K562 (cell line): ENCODE results near the gene EXOC4. TPM values are rescaled to one million over a fixed set of nuclear protein-coding genes. Genes with fewer than 3 reads are reported as not detected.

ENCODE experiments used
- BRD4 ChIP-seq: fragments of 200-600 bp; sonication (generic); IDR thresholded peaks from 2 replicates; pipeline ENCODE4 v1.6.1; 2017; ENCODE audit warnings: inconsistent platforms
- CEBPB ChIP-seq: fragments of 450-650 bp; IDR thresholded peaks from 2 replicates; pipeline ENCODE4 v1.6.1; 2016; ENCODE audit warnings: missing genetic modification characterization, missing compliant biosample characterization
- CHAMP1 ChIP-seq: fragments of 450-650 bp; IDR thresholded peaks from 2 replicates; pipeline ENCODE4 v1.6.1; 2016; ENCODE audit warnings: mild to moderate bottlenecking
- ELK3 ChIP-seq: fragments of 450-650 bp; formaldehyde crosslinking; IDR thresholded peaks from 2 replicates; pipeline ENCODE4 v1.4.0; 2020; ENCODE audit warnings: mild to moderate bottlenecking
- FOXA3 ChIP-seq, 2 experiments: fragments of 450-650 bp in 1 of 2; sonication (generic) in 1 of 2; formaldehyde crosslinking; IDR thresholded peaks in 1 of 2; conservative IDR thresholded peaks in 1 of 2; 2 replicates each; pipeline versions ENCODE4 v1.4.0 to v1.8.0; 2020 to 2022; ENCODE audit warnings: mild to moderate bottlenecking in 2 of 2, missing genetic modification reagents in 1 of 2
- KHSRP ChIP-seq: fragments of 450-650 bp; IDR thresholded peaks from 2 replicates; pipeline ENCODE4 v1.6.1; 2017
- MXD1 ChIP-seq: fragments of 250-450 bp; sonication (Bioruptor Pico); IDR thresholded peaks from 2 replicates; pipeline ENCODE4 v1.8.0; 2021; ENCODE audit warnings: borderline replicate concordance, mild to moderate bottlenecking, moderate library complexity; ENCODE audit not compliant: poor library complexity, severe bottlenecking
- POLR2G ChIP-seq: fragments of 200-400 bp; formaldehyde crosslinking; IDR thresholded peaks from 2 replicates; pipeline ENCODE4 v1.6.1; 2017; ENCODE audit warnings: low read depth, mild to moderate bottlenecking, antibody characterized with exemption, low read length, moderate library complexity
- PTBP1 ChIP-seq: fragments of 200-400 bp; formaldehyde crosslinking; IDR thresholded peaks from 2 replicates; pipeline ENCODE4 v1.6.1; 2017; ENCODE audit warnings: low read depth, low read length
- RB1 ChIP-seq: fragments of 450-650 bp; IDR thresholded peaks from 2 replicates; pipeline ENCODE4 v1.6.1; 2017; ENCODE audit warnings: low read depth, mild to moderate bottlenecking
- RBM25 ChIP-seq: fragments of 200-400 bp; formaldehyde crosslinking; IDR thresholded peaks from 2 replicates; pipeline ENCODE4 v1.6.1; 2018; ENCODE audit warnings: low read length, low read depth, moderate library complexity; ENCODE audit not compliant: severe bottlenecking
- SIN3B ChIP-seq: fragments of 450-650 bp; IDR thresholded peaks from 2 replicates; pipeline ENCODE4 v1.6.1; 2017; ENCODE audit warnings: low read depth, mild to moderate bottlenecking, moderate library complexity
- SMARCE1 ChIP-seq: fragments of 450-650 bp; IDR thresholded peaks from 2 replicates; pipeline ENCODE4 v1.7.1; 2016; ENCODE audit warnings: mild to moderate bottlenecking
- TEAD4 ChIP-seq, 2 experiments: sonication (generic) in 1 of 2; formaldehyde crosslinking in 1 of 2; IDR thresholded peaks; 2 replicates each; pipeline versions ENCODE4 v1.6.1 to v1.8.0; 2012 to 2022; ENCODE audit warnings: borderline replicate concordance in 1 of 2, inconsistent platforms in 1 of 2, low read length in 1 of 2, mild to moderate bottlenecking in 1 of 2, missing genetic modification reagents in 1 of 2
- THRA ChIP-seq: fragments of 450-650 bp; IDR thresholded peaks from 2 replicates; pipeline ENCODE4 v1.6.1; 2017; ENCODE audit warnings: mild to moderate bottlenecking, moderate library complexity
- U2AF2 ChIP-seq: fragments of 200-400 bp; formaldehyde crosslinking; optimal IDR thresholded peaks from 2 replicates; pipeline ENCODE3; 2017; ENCODE audit warnings: low read depth, mild to moderate bottlenecking, low read length
- YBX1 ChIP-seq: fragments of 450-650 bp; IDR thresholded peaks from 2 replicates; pipeline ENCODE4 v1.7.1; 2016; ENCODE audit warnings: mild to moderate bottlenecking
- ZHX1 ChIP-seq: fragments of 150-350 bp; conservative IDR thresholded peaks from 2 replicates; pipeline ENCODE4 v1.6.1; 2014; ENCODE audit warnings: low read length
- ZNF398 ChIP-seq: fragments of 250-450 bp; sonication (Bioruptor Pico); IDR thresholded peaks from 2 replicates; pipeline ENCODE4 v1.8.0; 2021; ENCODE audit warnings: moderate library complexity, mild to moderate bottlenecking, inconsistent platforms
- polyA plus RNA-seq, 8 experiments: library from polyadenylated mRNA; depleted of rRNA in 4 of 8; stranded (reverse) in 5 of 8; unstranded in 3 of 8; fragments of >200 nt; fragmentation: Nextera tagmentation in 2 of 8; fragmentation: Illumina TruSeq in 1 of 8; extraction: Ambion mirVana in 2 of 8; extraction: Trizol in 1 of 8; gene quantifications; 2 replicates each; pipeline versions ENCODE4 v1.2.1 to v1.2.3, GENCODE V29; 2011 to 2014; ENCODE audit warnings: inconsistent platforms in 1 of 8, missing spikeins in 1 of 8
- total RNA-seq, 7 experiments: library from RNA; depleted of rRNA in 6 of 7; stranded (reverse); fragments of >200 nt in 6 of 7; fragmentation: Illumina TruSeq in 2 of 7; extraction: Trizol in 2 of 7; gene quantifications; 2 replicates each; pipeline versions ENCODE4 v1.2.1 to v1.2.3, GENCODE V29; 2011 to 2021; ENCODE audit warnings: low replicate concordance in 1 of 7

The EXOC4 gene
- total and polyA plus RNA-seq, 9 of the 15 experiments (the other 6 are each of a cell fraction or from before 2014, with no cell fraction given), result 18.5 to 73.1 (median 46.6) TPM

GRCh38 chr7:134056816-134057215 is 803.9 kb downstream of the EXOC4 start (continued):
- TF ChIP-seq TEAD4 (IDR thresholded peaks at IDR 0.05; ENCODE audit: low read length) (peak; percentile 26; the same call in 1 of the 2 replicates), TEAD4 (CRISPR knock-in tag; IDR thresholded peaks at IDR 0.05; ENCODE audit: borderline replicate concordance) (no peak), FOXA3 (CRISPR knock-in tag; conservative IDR thresholded peaks at IDR 0.05 in 1 of 2, IDR thresholded peaks at IDR 0.05 in 1 of 2) (no peak), PTBP1 (no peak), ZHX1 (no peak), POLR2G (no peak), BRD4 (no peak), CHAMP1 (no peak), RBM25 (no peak), RB1 (no peak), SMARCE1 (0 out of 2 replicates have a peak, but pooled peaks have one; percentile 16), MXD1 (CRISPR knock-in tag) (no peak), ELK3 (CRISPR knock-in tag) (no peak), SIN3B (no peak), YBX1 (no peak), U2AF2 (no peak), KHSRP (no peak), CEBPB (tag) (0 out of 2 replicates have a peak, but pooled peaks have one; percentile 29), ZNF398 (CRISPR knock-in tag) (no peak), THRA (no peak)
